Thyroid gland (tissue), 4 donors: ENCODE measurements around the gene WNT3. TPM values are rescaled to one million over a fixed set of nuclear protein-coding genes. Genes with fewer than 3 reads are reported as not detected.

Source experiments
- DNase-seq, 2 donors: peaks; one replicate each; pipeline ENCODE4 v3.0.0-alpha.2; 2019
- H3K27ac ChIP-seq, 3 donors: fragments of 200-600 bp; sonication (generic); 1 replicate in 2 of 3; 2 replicates in 1 of 3; pipeline ENCODE4 v1.5.1; 2016 to 2019; ENCODE audit warnings: mild to moderate bottlenecking in 1 of 3, moderate library complexity in 1 of 3
- H3K27me3 ChIP-seq: fragments of 200-600 bp; sonication (generic); one replicate; pipeline ENCODE4 v1.5.1; 2019
- H3K36me3 ChIP-seq, 2 donors: fragments of 200-600 bp; sonication (generic); one replicate each; pipeline ENCODE4 v1.5.1; 2016 to 2019
- H3K4me1 ChIP-seq, 2 donors: fragments of 200-600 bp; sonication (generic); one replicate each; pipeline ENCODE4 v1.5.1; 2017 to 2019
- H3K4me3 ChIP-seq, 3 donors: fragments of 200-600 bp; sonication (generic); replicated peaks in 1 of 3; 1 replicate in 2 of 3; 2 replicates in 1 of 3; pipeline ENCODE4 v1.5.1; 2016; ENCODE audit warnings: mild to moderate bottlenecking in 1 of 3
- H3K9me3 ChIP-seq: fragments of 200-600 bp; sonication (generic); one replicate; pipeline ENCODE4 v1.5.1; 2017
- CTCF ChIP-seq, 6 experiments: fragments of 200-600 bp in 3 of 6; fragments of 450-650 bp in 3 of 6; sonication (generic) in 3 of 6; IDR thresholded peaks; one replicate each; pipeline ENCODE4 v1.5.1; 2016 to 2019; ENCODE audit warnings: antibody characterized with exemption in 6 of 6, mild to moderate bottlenecking in 2 of 6, inconsistent platforms in 1 of 6, moderate library complexity in 1 of 6
- POLR2A ChIP-seq, 2 donors: fragments of 450-650 bp; IDR thresholded peaks; one replicate each; pipeline ENCODE4 v1.6.1; 2017; ENCODE audit warnings: antibody characterized with exemption in 2 of 2, mild to moderate bottlenecking in 2 of 2, moderate library complexity in 1 of 2
- WGBS, 2 donors: methylation state at CpG; one replicate each; pipeline ENCODE4 v1.1.5; 2017; 5-methylcytosine and 5-hydroxymethylcytosine counted together
- intact Hi-C: fragments of 100-400 bp; cut with DNase I; formaldehyde crosslinking; loops from one replicate; pipeline ENCODE4 v1.15.1; 2023
- total RNA-seq, 4 donors: library from RNA; depleted of rRNA; stranded (reverse); fragments of >200 nt; gene quantifications; one replicate each; pipeline ENCODE4 v1.2.3, GENCODE V29; 2016

WNT3 gene
- total RNA-seq, 4 donors from 2014 or later = 0.68 to 2.4 (median 0.82) TPM

- intact Hi-C loops = no loop called here
- no peaks in the 10 kb centered on the region for H3K4me1 ChIP-seq
- H3K27me3 ChIP-seq = no peaks in the 10 kb centered on the region
- no peak overlapping the region for H3K27ac ChIP-seq
- 56 to 71% methylated on average over 5 of the region's 5 CpGs for WGBS, 2 donors
- no peak for DNase-seq
- TF ChIP-seq POLR2A (IDR thresholded peaks at IDR 0.05) (no peak), CTCF (IDR thresholded peaks at IDR 0.05) (no peak)
- H3K4me3 ChIP-seq = no peak overlapping the region
- H3K36me3 ChIP-seq = no peaks in the 10 kb centered on the region
- no peaks in the 10 kb centered on the region for H3K9me3 ChIP-seq
Observed at GRCh38 chr17:46791531-46791930, 27.0 kb downstream of the WNT3 start.

GRCh38 chr17:46790216-46790615, 28.3 kb downstream of the WNT3 start:
- intact Hi-C loops = no loop called here
- H3K9me3 ChIP-seq = no peaks in the 10 kb centered on the region
- DNase-seq = no peak
- whole genome bisulfite sequencing, 2 donors = 62 to 69% methylated on average over 3 of the region's 3 CpGs
- no peak overlapping the region for H3K27ac ChIP-seq
- H3K4me3 ChIP-seq = no peak overlapping the region
- no peaks in the 10 kb centered on the region for H3K4me1 ChIP-seq
- no peaks in the 10 kb centered on the region for H3K36me3 ChIP-seq
- TF ChIP-seq CTCF (IDR thresholded peaks at IDR 0.05) = no peak
- no peak for TF ChIP-seq POLR2A (IDR thresholded peaks at IDR 0.05)
- no peaks in the 10 kb centered on the region for H3K27me3 ChIP-seq

GRCh38 chr17:46789610-46790009, 28.9 kb downstream of the WNT3 start:
- whole genome bisulfite sequencing, 2 donors = 92 to 100% methylated on average over 6 of the region's 8 CpGs

GRCh38 chr17:46788796-46789195, 29.7 kb downstream of the WNT3 start:
- no peak overlapping the region for H3K4me3 ChIP-seq
- WGBS, 2 donors = 84 to 92% methylated on average over 4 to 5 of the region's 7 CpGs
- no peaks in the 10 kb centered on the region for H3K4me1 ChIP-seq
- DNase-seq = no peak
- TF ChIP-seq POLR2A (IDR thresholded peaks at IDR 0.05) = no peak
- TF ChIP-seq CTCF (IDR thresholded peaks at IDR 0.05) = no peak
- H3K9me3 ChIP-seq = no peaks in the 10 kb centered on the region
- no peaks in the 10 kb centered on the region for H3K27me3 ChIP-seq
- intact Hi-C loops = no loop called here
- no peaks in the 10 kb centered on the region for H3K36me3 ChIP-seq
- no peak overlapping the region for H3K27ac ChIP-seq

More at GRCh38 chr17:46789610-46790009, 28.9 kb downstream of the WNT3 start:
- intact Hi-C loops = no loop called here
- Histone ChIP-seq H3K27ac (no peak overlapping the region), H3K36me3 (no peaks in the 10 kb centered on the region), H3K9me3 (no peaks in the 10 kb centered on the region), H3K4me3 (no peak overlapping the region), H3K27me3 (no peaks in the 10 kb centered on the region), H3K4me1 (no peaks in the 10 kb centered on the region)
- no peak for DNase-seq
- no peak for TF ChIP-seq POLR2A (IDR thresholded peaks at IDR 0.05)
- TF ChIP-seq CTCF (IDR thresholded peaks at IDR 0.05) = no peak

- Histone ChIP-seq H3K9me3 (no peaks in the 10 kb centered on the region), H3K4me1 (no peaks in the 10 kb centered on the region), H3K4me3 (no peak overlapping the region), H3K27ac (no peak overlapping the region), H3K36me3 (no peaks in the 10 kb centered on the region), H3K27me3 (no peaks in the 10 kb centered on the region)
- 88 to 92% methylated on average over 5 of the region's 5 CpGs for WGBS, 2 donors
- no peak for DNase-seq
- intact Hi-C loops = no loop called here
- TF ChIP-seq CTCF (IDR thresholded peaks at IDR 0.05) (no peak), POLR2A (IDR thresholded peaks at IDR 0.05) (no peak)
Observed at GRCh38 chr17:46788300-46788699, 30.2 kb downstream of the WNT3 start.
